ENCODE data around the gene TTBK1.

GRCh38 chr6:43297644-43298564 lies 54.6 kb downstream of the TTBK1 start, which contains the start of gene SLC22A7:
- TF ChIP-seq POLR2A (IDR thresholded peaks at IDR 0.05; ENCODE audit: low read depth, low read length) (no peak), POLR2AphosphoS5 (IDR thresholded peaks at IDR 0.05; ENCODE audit: low read depth, low read length) (no peak), TAF1 (IDR thresholded peaks at IDR 0.05; ENCODE audit: low read depth, low read length) (no peak), PAX5 (IDR thresholded peaks at IDR 0.05; ENCODE audit: insufficient read depth, low read length, severe bottlenecking) (no peak), SPI1 (IDR thresholded peaks at IDR 0.05; ENCODE audit: low read depth, low read length) (no peak)
